IMR-90 (cell line): Measurements from ENCODE around the gene CSGALNACT2. TPM values are rescaled to one million over a fixed set of nuclear protein-coding genes. Genes with fewer than 3 reads are reported as not detected.

ENCODE experiments used
- ATAC-seq: fragments of 200-7000 bp; cut with Tn5 transposase; 2 replicates; pipeline ENCODE4 v1.9.1; 2020; ENCODE audit warnings: low read depth, mild to moderate bottlenecking, moderate library complexity
- BruUV-seq: library from RNA; stranded (reverse); fragments of 400-500 nt; replicated peaks from 2 replicates; lab custom pipeline; 2021; lab: Mats Ljungman, UMichigan
- CTCF ChIA-PET: fragments of 300-600 bp; formaldehyde crosslinking; extraction: SDS; loops from one replicate; lab custom pipeline; 2021; ENCODE audit warnings: antibody characterized with exemption; lab: Yijun Ruan, JAX
- POLR2A ChIA-PET: fragments of 300-600 bp; sonication (Branson Sonifier 250); formaldehyde crosslinking; loops from one replicate; lab custom pipeline; 2022; ENCODE audit warnings: antibody characterized with exemption; ENCODE audit not compliant: unreplicated experiment; lab: Charles Lee
- DNase-seq: peaks from one replicate; pipeline ENCODE4 v3.0.0; 2013
- H2AFZ ChIP-seq: replicated peaks from 2 replicates; pipeline ENCODE3; 2013; ENCODE audit warnings: low read length, mild to moderate bottlenecking; ENCODE audit not compliant: poor library complexity
- H2AK5ac ChIP-seq: 2 replicates; pipeline ENCODE4 v1.6.1; 2013; ENCODE audit warnings: low read depth, low read length, inconsistent platforms
- H2AK9ac ChIP-seq: replicated peaks from 2 replicates; pipeline ENCODE3; 2013; ENCODE audit warnings: mild to moderate bottlenecking, low read depth, low read length, moderate library complexity; ENCODE audit not compliant: poor library complexity
- H2BK120ac ChIP-seq: 2 replicates; pipeline ENCODE4 v1.6.1; 2013; ENCODE audit warnings: low read depth, low read length, inconsistent platforms
- H2BK15ac ChIP-seq: 3 replicates; pipeline ENCODE4 v1.6.1; 2013; ENCODE audit warnings: low read depth, low read length, inconsistent platforms
- H2BK20ac ChIP-seq: 2 replicates; pipeline ENCODE4 v1.6.1; 2013; ENCODE audit warnings: low read depth, mild to moderate bottlenecking, inconsistent platforms, low read length, moderate library complexity
- H2BK5ac ChIP-seq: 2 replicates; pipeline ENCODE4 v1.6.1; 2013; ENCODE audit warnings: mild to moderate bottlenecking, low read depth, low read length, inconsistent platforms; ENCODE audit not compliant: poor library complexity, severe bottlenecking
- H3K14ac ChIP-seq: replicated peaks from 2 replicates; pipeline ENCODE4 v1.6.1; 2013; ENCODE audit warnings: low read depth, low read length, inconsistent platforms
- H3K18ac ChIP-seq: 2 replicates; pipeline ENCODE4 v1.6.1; 2013; ENCODE audit warnings: low read depth, low read length, control low read depth
- H3K23ac ChIP-seq: 2 replicates; pipeline ENCODE4 v1.6.1; 2013; ENCODE audit warnings: low read depth, low read length, inconsistent platforms
- H3K27ac ChIP-seq: 2 replicates; pipeline ENCODE4 v1.5.1; 2013; ENCODE audit warnings: mild to moderate bottlenecking, control low read depth, low read length; ENCODE audit not compliant: insufficient read depth
- H3K27me3 ChIP-seq: 2 replicates; pipeline ENCODE4 v1.6.1; 2013; ENCODE audit warnings: low read length; ENCODE audit not compliant: control insufficient read depth, insufficient read depth
- H3K36me3 ChIP-seq: 2 replicates; pipeline ENCODE4 v1.6.1; 2013; ENCODE audit warnings: low read length, mixed read lengths; ENCODE audit not compliant: control insufficient read depth, insufficient read depth
- H3K4ac ChIP-seq: 2 replicates; pipeline ENCODE4 v1.6.1; 2013; ENCODE audit warnings: low read depth, low read length, inconsistent platforms
- H3K4me1 ChIP-seq: 2 replicates; pipeline ENCODE4 v1.6.1; 2013; ENCODE audit warnings: low read length, mixed read lengths; ENCODE audit not compliant: control insufficient read depth, insufficient read depth
- H3K4me2 ChIP-seq: 2 replicates; pipeline ENCODE4 v1.6.1; 2013; ENCODE audit warnings: low read depth, mild to moderate bottlenecking, control low read depth, low read length, moderate library complexity
- H3K4me3 ChIP-seq: 2 replicates; pipeline ENCODE4 v1.5.1; 2013; ENCODE audit warnings: low read depth, mild to moderate bottlenecking, control low read depth, low read length, moderate library complexity; ENCODE audit not compliant: insufficient read depth
- H3K56ac ChIP-seq: 2 replicates; pipeline ENCODE4 v1.6.1; 2013; ENCODE audit warnings: low read length, inconsistent platforms; ENCODE audit not compliant: insufficient read depth; ENCODE audit errors: extremely low read depth
- H3K79me1 ChIP-seq, 2 experiments: 2 replicates each; pipeline ENCODE4 v1.6.1; 2013; ENCODE audit warnings: low read length in 2 of 2, inconsistent platforms in 1 of 2, low read depth in 1 of 2
- H3K9ac ChIP-seq: 2 replicates; pipeline ENCODE4 v1.6.1; 2013; ENCODE audit warnings: low read depth, low read length, control low read depth
- H3K9me1 ChIP-seq: 2 replicates; pipeline ENCODE4 v1.6.1; 2013; ENCODE audit warnings: low read length, inconsistent platforms; ENCODE audit not compliant: insufficient read depth
- H3K9me3 ChIP-seq: 2 replicates; pipeline ENCODE4 v1.6.1; 2013; ENCODE audit warnings: low read length; ENCODE audit not compliant: control insufficient read depth, insufficient read depth
- H4K20me1 ChIP-seq: 2 replicates; pipeline ENCODE4 v1.6.1; 2013; ENCODE audit warnings: low read length, inconsistent platforms; ENCODE audit not compliant: insufficient read depth
- H4K5ac ChIP-seq: 2 replicates; pipeline ENCODE4 v1.6.1; 2013; ENCODE audit warnings: mild to moderate bottlenecking, low read depth, low read length, control low read depth
- H4K8ac ChIP-seq, 2 experiments: 2 replicates each; pipeline ENCODE4 v1.6.1; 2013; ENCODE audit warnings: low read depth in 2 of 2, low read length in 2 of 2, control low read depth in 1 of 2, inconsistent platforms in 1 of 2
- H4K91ac ChIP-seq: 2 replicates; pipeline ENCODE4 v1.6.1; 2013; ENCODE audit warnings: low read depth, low read length, inconsistent platforms; ENCODE audit not compliant: insufficient read depth
- CEBPB ChIP-seq: IDR thresholded peaks from 2 replicates; pipeline ENCODE4 v1.6.1; 2012; ENCODE audit warnings: low read depth, low read length, improper control_type of control experiment
- CHD1 ChIP-seq: IDR thresholded peaks from 2 replicates; pipeline ENCODE4 v1.6.1; 2012; ENCODE audit warnings: low read depth, low read length, improper control_type of control experiment
- MAFK ChIP-seq: IDR thresholded peaks from 2 replicates; pipeline ENCODE4 v1.6.1; 2012; ENCODE audit warnings: low read depth, low read length, improper control_type of control experiment
- MXI1 ChIP-seq: IDR thresholded peaks from 2 replicates; pipeline ENCODE4 v1.6.1; 2012; ENCODE audit warnings: low read depth, mild to moderate bottlenecking, low read length, moderate library complexity, borderline replicate concordance
- WGBS, 2 experiments: methylation state at CpG; one replicate each; pipeline versions ENCODE4 v1.1.5 to v1.1.7; 2013; ENCODE audit warnings: missing lambda C conversion rate in 2 of 2; ENCODE audit not compliant: insufficient read length in 1 of 2; ENCODE audit errors: extremely low coverage in 2 of 2; 5-methylcytosine and 5-hydroxymethylcytosine counted together
- dilution Hi-C: fragments of 300-500 bp; cut with HindIII; formaldehyde crosslinking; loops from one replicate; pipeline ENCODE4 v1.14.3; 2018; ENCODE audit warnings: low sequenced_read_pairs; ENCODE audit not compliant: unreplicated experiment
- in situ Hi-C: fragments of 300-500 bp; cut with MboI; formaldehyde crosslinking; loops from 3 replicates; pipeline ENCODE4 v1.14.3; 2019; ENCODE audit warnings: low sequenced_read_pairs, inconsistent platforms, mixed read lengths
- intact Hi-C: fragments of 100-400 bp; cut with micrococcal nuclease; formaldehyde crosslinking; loops from 2 replicates; pipeline ENCODE4 v1.10.0; 2022
- polyA plus RNA-seq, 3 experiments: library from polyadenylated mRNA; depleted of rRNA; stranded (reverse); fragments of >200 nt; gene quantifications; 2 replicates each; pipeline ENCODE4 v1.2.3, GENCODE V29; 2012; ENCODE audit warnings: low replicate concordance in 1 of 3
- total RNA-seq: library from RNA; depleted of rRNA; stranded (reverse); fragments of >200 nt; gene quantifications from 2 replicates; pipeline ENCODE4 v1.2.3, GENCODE V29; 2012
- TF ChIP-seq, protein P1 (sequence below): fragments of 150-350 bp; IDR thresholded peaks from 2 replicates; pipeline ENCODE4 v1.6.1; 2016; ENCODE audit warnings: low read depth, mild to moderate bottlenecking, low read length, moderate library complexity, borderline replicate concordance

Gene CSGALNACT2
- total and polyA plus RNA-seq, 2 of the 4 experiments (the other 2 are of a cell fraction): 6.5 to 13.1 TPM

DNA sequence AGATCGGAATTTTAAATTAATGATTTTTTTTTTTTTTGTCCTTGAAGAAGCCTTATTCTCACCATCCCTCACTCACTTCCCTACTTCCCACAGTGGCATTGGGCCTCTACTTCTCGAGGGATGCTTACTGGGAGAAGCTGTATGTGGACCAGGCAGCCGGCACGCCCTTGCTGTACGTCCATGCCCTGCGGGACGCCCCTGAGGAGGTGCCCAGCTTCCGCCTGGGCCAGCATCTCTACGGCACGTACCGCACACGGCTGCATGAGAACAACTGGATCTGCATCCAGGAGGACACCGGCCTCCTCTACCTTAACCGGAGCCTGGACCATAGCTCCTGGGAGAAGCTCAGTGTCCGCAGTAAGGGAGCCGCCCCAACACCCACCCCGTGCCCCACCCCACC is 37.9 kb upstream of the CSGALNACT2 start:
- ChIA-PET CTCF (interaction anchor here (1.4 kb wide), 1 partner anchor 235 kb away, joined by 3 read pairs; no protein-coding TSS in a partner anchor), POLR2A (no interaction called here)
- H4K20me1 ChIP-seq: no peaks in the 10 kb centered on the region; the same call in 1 of the 2 replicates
- no peak overlapping the region for H4K8ac ChIP-seq
- no peak overlapping the region for H2BK20ac ChIP-seq
- H3K27me3 ChIP-seq: peaks cover 47% of the 10 kb centered on the region
- no peak overlapping the region for H4K91ac ChIP-seq
- H3K4me2 ChIP-seq: no peak overlapping the region
- H3K4ac ChIP-seq: no peak overlapping the region
- no peak overlapping the region for H2AFZ ChIP-seq
- BruUV-seq: no TSS peak
- TF ChIP-seq CEBPB (no peak), CHD1 (no peak), MXI1 (no peak), MAFK (no peak)
- TF ChIP-seq, protein P1, sequence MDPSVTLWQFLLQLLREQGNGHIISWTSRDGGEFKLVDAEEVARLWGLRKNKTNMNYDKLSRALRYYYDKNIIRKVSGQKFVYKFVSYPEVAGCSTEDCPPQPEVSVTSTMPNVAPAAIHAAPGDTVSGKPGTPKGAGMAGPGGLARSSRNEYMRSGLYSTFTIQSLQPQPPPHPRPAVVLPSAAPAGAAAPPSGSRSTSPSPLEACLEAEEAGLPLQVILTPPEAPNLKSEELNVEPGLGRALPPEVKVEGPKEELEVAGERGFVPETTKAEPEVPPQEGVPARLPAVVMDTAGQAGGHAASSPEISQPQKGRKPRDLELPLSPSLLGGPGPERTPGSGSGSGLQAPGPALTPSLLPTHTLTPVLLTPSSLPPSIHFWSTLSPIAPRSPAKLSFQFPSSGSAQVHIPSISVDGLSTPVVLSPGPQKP: no peak
- no peaks in the 10 kb centered on the region for H3K9me1 ChIP-seq
- no peaks in the 10 kb centered on the region for H3K36me3 ChIP-seq
- no peaks in the 10 kb centered on the region for H3K9me3 ChIP-seq
- no peak for DNase-seq
- no peak overlapping the region for H2BK15ac ChIP-seq
- H2BK5ac ChIP-seq: no peak overlapping the region
- no peak overlapping the region for H4K5ac ChIP-seq
- ATAC-seq: no peak
- no peak overlapping the region for H2AK9ac ChIP-seq
- no peak overlapping the region for H3K56ac ChIP-seq
- no peak overlapping the region for H3K18ac ChIP-seq
- no peak overlapping the region for H3K4me3 ChIP-seq
- WGBS, 2 experiments: 78% methylated on average over 11 of the region's 17 CpGs; no CpG with 5 or more reads in 1 of the 2 experiments
- H2BK120ac ChIP-seq: no peak overlapping the region
- H3K79me1 ChIP-seq: no peaks in the 10 kb centered on the region
- no peak overlapping the region for H3K23ac ChIP-seq
- dilution Hi-C loops: no loop called here
- no peak overlapping the region for H3K14ac ChIP-seq
- H3K9ac ChIP-seq: no peak overlapping the region
- H3K27ac ChIP-seq: no peak overlapping the region
- H2AK5ac ChIP-seq: no peak overlapping the region
- no peaks in the 10 kb centered on the region for H3K4me1 ChIP-seq
- in situ Hi-C loops: loop anchor here (10.0 kb wide), 1 partner anchor 226 kb away; no protein-coding TSS in a partner anchor
- intact Hi-C loops: no loop called here
